Sigmoid colon (tissue), 4 donors: ENCODE measurements around the gene SDCCAG8.

ENCODE experiments used
- CTCF ChIP-seq, 4 experiments: fragments of 450-650 bp in 3 of 4; fragments of 200-600 bp in 1 of 4; IDR thresholded peaks; one replicate each; pipeline ENCODE4 v1.5.1; 2016 to 2019; ENCODE audit warnings: antibody characterized with exemption in 4 of 4, mild to moderate bottlenecking in 3 of 4, moderate library complexity in 2 of 4
- EP300 ChIP-seq, 4 donors: sonication (generic); formaldehyde crosslinking; IDR thresholded peaks; one replicate each; pipeline ENCODE4 v1.6.1; 2017; ENCODE audit warnings: antibody characterized with exemption in 4 of 4
- POLR2AphosphoS5 ChIP-seq, 4 donors: sonication (generic); formaldehyde crosslinking; IDR thresholded peaks; one replicate each; pipeline ENCODE4 v1.6.1; 2017; ENCODE audit warnings: antibody characterized with exemption in 4 of 4

- no peak for TF ChIP-seq CTCF (IDR thresholded peaks at IDR 0.05)
- no peak for TF ChIP-seq POLR2AphosphoS5 (IDR thresholded peaks at IDR 0.05)
- no peak for TF ChIP-seq EP300 (IDR thresholded peaks at IDR 0.05)
Observed at GRCh38 chr1:243273945-243274344, 18.1 kb downstream of the SDCCAG8 start.
